RWPE2 (cell line): ENCODE data around the gene UGT1A8.

Source experiments
- ATAC-seq: fragments of 200-7000 bp; cut with Tn5 transposase; 3 replicates; pipeline ENCODE4 v1.9.1; 2021; ENCODE audit warnings: low read depth
- DNase-seq: peaks from one replicate; pipeline ENCODE4 v3.0.0-alpha.2; 2020; ENCODE audit warnings: low spot score
- H3K27ac ChIP-seq: fragments of 450-650 bp; 2 replicates; pipeline ENCODE4 v1.5.1; 2017; ENCODE audit warnings: mild to moderate bottlenecking; ENCODE audit not compliant: poor library complexity, severe bottlenecking
- H3K27me3 ChIP-seq: fragments of 250-450 bp; sonication (Bioruptor Pico); 2 replicates; pipeline ENCODE4 v1.5.1; 2021; ENCODE audit warnings: mild to moderate bottlenecking, moderate library complexity; ENCODE audit not compliant: insufficient read depth, poor library complexity, severe bottlenecking
- H3K36me3 ChIP-seq: fragments of 250-450 bp; sonication (Bioruptor Pico); 2 replicates; pipeline ENCODE4 v1.5.1; 2020; ENCODE audit warnings: low read depth, mild to moderate bottlenecking, moderate library complexity
- H3K4me1 ChIP-seq: fragments of 250-450 bp; sonication (Bioruptor Pico); 2 replicates; pipeline ENCODE4 v1.5.1; 2021; ENCODE audit warnings: mild to moderate bottlenecking, moderate library complexity; ENCODE audit not compliant: insufficient read depth, poor library complexity, severe bottlenecking
- H3K4me3 ChIP-seq: fragments of 250-450 bp; sonication (Bioruptor Pico); 2 replicates; pipeline ENCODE4 v1.5.1; 2021; ENCODE audit warnings: mild to moderate bottlenecking, moderate library complexity; ENCODE audit not compliant: severe bottlenecking
- H3K9me3 ChIP-seq: fragments of 250-450 bp; sonication (Bioruptor Pico); 2 replicates; pipeline ENCODE4 v1.5.1; 2021; ENCODE audit warnings: mild to moderate bottlenecking, moderate library complexity; ENCODE audit not compliant: severe bottlenecking
- TF ChIP-seq, protein P1 (sequence below): fragments of 450-650 bp; IDR thresholded peaks from one replicate; pipeline ENCODE4 v1.5.1; 2017; ENCODE audit warnings: mild to moderate bottlenecking, moderate library complexity; ENCODE audit not compliant: poor library complexity, severe bottlenecking

UGT1A8 gene

DNA sequence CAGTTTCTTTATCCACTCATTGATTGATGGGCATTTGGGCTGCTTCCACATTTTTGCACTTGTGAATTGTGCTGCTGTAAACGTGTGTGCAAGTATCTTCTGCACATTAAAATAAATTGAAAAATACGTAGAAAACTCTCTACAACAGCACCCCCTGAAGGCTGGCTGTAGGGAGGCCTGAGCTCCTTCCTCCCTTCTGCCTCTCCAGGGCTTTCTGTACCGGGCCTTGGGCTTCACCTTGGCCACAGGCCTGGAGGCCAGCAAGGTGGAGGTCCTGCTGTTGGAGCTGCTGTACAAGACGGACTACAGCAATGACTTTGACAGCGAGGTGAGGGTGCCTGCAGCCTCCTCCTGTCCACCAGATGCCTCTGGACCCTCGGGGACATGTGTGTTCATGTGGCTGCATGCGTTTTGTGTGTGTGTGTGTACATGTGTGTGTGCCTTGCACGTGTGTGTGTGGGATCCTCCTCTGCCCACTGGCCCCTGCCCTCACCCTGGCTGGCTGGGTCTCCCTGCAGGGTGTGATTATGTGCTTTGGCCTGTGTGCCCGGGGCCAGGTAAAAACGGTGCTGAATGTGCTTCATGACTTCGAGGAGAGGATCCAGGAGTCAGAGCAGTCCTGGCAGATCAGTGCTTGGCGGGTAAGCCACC lies 189.9 kb downstream of the UGT1A8 start:
- TF ChIP-seq, protein P1, sequence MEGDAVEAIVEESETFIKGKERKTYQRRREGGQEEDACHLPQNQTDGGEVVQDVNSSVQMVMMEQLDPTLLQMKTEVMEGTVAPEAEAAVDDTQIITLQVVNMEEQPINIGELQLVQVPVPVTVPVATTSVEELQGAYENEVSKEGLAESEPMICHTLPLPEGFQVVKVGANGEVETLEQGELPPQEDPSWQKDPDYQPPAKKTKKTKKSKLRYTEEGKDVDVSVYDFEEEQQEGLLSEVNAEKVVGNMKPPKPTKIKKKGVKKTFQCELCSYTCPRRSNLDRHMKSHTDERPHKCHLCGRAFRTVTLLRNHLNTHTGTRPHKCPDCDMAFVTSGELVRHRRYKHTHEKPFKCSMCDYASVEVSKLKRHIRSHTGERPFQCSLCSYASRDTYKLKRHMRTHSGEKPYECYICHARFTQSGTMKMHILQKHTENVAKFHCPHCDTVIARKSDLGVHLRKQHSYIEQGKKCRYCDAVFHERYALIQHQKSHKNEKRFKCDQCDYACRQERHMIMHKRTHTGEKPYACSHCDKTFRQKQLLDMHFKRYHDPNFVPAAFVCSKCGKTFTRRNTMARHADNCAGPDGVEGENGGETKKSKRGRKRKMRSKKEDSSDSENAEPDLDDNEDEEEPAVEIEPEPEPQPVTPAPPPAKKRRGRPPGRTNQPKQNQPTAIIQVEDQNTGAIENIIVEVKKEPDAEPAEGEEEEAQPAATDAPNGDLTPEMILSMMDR: no peak
- no peaks in the 10 kb centered on the region for H3K36me3 ChIP-seq
- no peak overlapping the region for H3K4me3 ChIP-seq
- no peak overlapping the region for H3K27ac ChIP-seq
- H3K27me3 ChIP-seq: no peaks in the 10 kb centered on the region
- H3K4me1 ChIP-seq: no peaks in the 10 kb centered on the region
- DNase-seq (peak; percentile 19), ATAC-seq (no peak)
- no peaks in the 10 kb centered on the region for H3K9me3 ChIP-seq

DNA sequence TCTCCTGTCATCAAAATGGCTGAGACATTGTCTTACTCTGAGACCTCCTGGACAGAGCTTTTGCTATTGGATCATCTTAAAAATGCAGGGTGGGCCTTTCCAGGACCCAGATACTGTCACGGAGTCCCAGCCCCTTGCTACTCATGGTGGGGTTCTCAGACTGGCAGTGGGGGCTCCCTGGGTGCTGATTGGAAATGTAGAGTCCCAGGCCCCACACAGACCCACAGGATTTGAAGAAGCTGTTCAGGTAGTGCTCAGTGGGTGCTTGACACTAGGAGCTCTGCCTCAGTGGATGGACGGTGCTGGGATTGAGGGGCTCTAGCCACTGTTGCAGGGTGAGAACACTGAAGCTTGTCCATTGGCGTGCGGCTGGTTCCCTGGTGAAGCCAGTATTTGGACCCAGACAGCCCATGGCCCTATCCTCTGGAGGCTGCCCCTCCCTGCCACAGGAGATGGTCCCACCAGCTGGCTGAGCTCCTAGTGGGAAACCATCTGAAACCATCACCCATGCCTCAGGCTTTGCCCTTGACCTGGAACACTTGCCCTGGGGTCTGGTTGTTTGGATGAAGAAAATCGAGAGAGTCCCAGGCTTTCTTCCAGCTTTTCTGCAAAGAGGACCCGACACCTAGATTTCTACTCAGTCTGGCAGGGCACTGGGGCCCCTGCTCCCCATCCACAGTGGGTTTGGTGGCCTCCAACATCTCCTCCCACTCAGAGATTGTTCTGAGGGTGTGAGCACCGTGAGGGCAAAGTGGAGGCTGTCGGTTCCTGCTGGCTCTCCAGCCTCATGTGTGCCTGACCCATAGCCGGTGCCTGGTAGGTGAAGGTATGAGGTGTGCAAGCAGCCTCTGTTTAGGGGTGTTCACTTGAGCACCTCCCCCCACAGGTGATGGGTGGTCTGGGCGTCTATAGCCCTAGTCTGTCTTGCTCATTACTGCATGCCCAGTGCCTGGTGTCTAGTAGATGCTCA lies 190.8 kb downstream of the UGT1A8 start:
- H3K36me3 ChIP-seq: no peaks in the 10 kb centered on the region
- no peak for ATAC-seq
- DNase-seq: peak; percentile 22

DNA sequence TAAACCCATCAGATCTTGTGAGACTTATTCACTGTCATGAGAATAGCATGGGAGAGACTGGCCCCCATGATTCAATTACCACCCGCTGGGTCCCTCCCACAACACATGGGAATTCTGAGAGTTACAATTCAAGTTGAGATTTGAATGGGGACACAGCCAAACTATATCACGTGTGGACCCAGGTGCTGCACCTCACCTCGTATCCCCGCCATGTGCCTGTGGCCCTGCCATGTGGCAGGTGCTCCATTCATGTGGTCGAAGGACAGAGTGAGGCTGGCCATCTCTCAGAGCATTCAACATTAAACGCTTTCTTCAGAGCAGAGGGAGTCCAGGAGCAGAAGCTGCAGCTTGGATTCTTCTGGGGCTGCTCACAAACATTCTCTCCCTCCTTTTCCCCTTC lies 193.0 kb downstream of the UGT1A8 start:
- DNase-seq: no peak
- ATAC-seq: no peak
- TF ChIP-seq, protein P1: no peak
- H3K27me3 ChIP-seq: no peaks in the 10 kb centered on the region
- no peak overlapping the region for H3K27ac ChIP-seq
- H3K36me3 ChIP-seq: no peaks in the 10 kb centered on the region
- H3K4me1 ChIP-seq: no peaks in the 10 kb centered on the region
- no peak overlapping the region for H3K4me3 ChIP-seq
- no peaks in the 10 kb centered on the region for H3K9me3 ChIP-seq

More for the DNA sequence above, 190.8 kb downstream of the UGT1A8 start:
- Histone ChIP-seq H3K4me1 (no peaks in the 10 kb centered on the region), H3K9me3 (no peaks in the 10 kb centered on the region), H3K27me3 (no peaks in the 10 kb centered on the region), H3K4me3 (no peak overlapping the region), H3K27ac (no peak overlapping the region)
- TF ChIP-seq, protein P1: no peak

DNA sequence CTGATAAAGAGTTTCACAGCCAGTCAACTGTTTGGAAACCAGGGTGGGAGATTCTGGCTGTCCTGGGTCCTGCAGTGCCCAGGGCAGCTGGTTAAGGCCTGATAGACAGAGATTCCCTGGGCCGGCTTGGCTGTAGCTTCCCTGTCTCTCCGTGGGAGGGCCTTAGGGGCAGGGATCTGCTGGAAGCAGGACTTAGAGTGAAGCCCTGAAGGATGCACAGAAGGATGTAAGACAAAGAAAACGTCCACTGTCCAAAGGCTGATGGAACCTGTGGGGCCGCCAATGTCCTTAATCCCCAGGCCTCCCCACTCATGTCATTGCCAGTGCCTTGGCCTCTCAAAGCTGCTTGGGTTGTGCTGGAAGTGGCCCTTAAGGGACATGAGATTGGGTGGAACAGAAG lies 193.7 kb downstream of the UGT1A8 start:
- Histone ChIP-seq H3K4me3 (no peak overlapping the region), H3K27ac (no peak overlapping the region), H3K36me3 (no peaks in the 10 kb centered on the region), H3K4me1 (no peaks in the 10 kb centered on the region), H3K9me3 (no peaks in the 10 kb centered on the region), H3K27me3 (no peaks in the 10 kb centered on the region)
- no peak for ATAC-seq
- TF ChIP-seq, protein P1: no peak
- no peak for DNase-seq

DNA sequence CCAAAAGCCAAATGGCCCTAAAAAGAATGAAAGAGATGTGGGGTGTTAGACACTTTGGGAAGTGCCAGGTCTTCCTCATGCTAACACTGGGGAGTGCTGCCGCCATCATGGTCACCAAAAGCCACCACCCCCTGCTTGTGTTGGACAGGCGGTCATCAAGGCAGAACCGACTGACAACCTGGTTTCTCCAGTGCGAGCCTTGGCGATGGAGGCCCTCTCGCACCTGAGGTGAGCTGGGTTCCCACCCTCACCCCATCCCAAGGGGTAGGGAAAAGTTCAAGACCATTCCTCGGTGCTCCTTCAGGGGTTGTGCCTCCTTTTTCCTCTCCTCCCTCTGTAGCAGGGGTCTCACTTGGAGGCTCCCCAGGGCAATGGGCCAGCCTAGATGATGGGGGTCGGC lies 194.3 kb downstream of the UGT1A8 start:
- no peak overlapping the region for H3K4me3 ChIP-seq
- H3K27me3 ChIP-seq: no peaks in the 10 kb centered on the region
- DNase-seq (peak; percentile 35), ATAC-seq (no peak)
- no peaks in the 10 kb centered on the region for H3K36me3 ChIP-seq
- TF ChIP-seq, protein P1: no peak
- H3K4me1 ChIP-seq: no peaks in the 10 kb centered on the region
- no peak overlapping the region for H3K27ac ChIP-seq
- H3K9me3 ChIP-seq: no peaks in the 10 kb centered on the region
